ENCODE results near the gene VPS37C. TPM values are rescaled to one million over a fixed set of nuclear protein-coding genes. Genes with fewer than 3 reads are reported as not detected.
A peak's percentile ranks its signal among the peaks of the same experiment; 100 is the strongest.

The VPS37C gene
- total RNA-seq, 2 donors from 2014 or later: 25.4 to 27.3 TPM

- intact Hi-C loops (cut with DNase I, micrococcal nuclease): loop anchor here in 1 of 2 donors (5.0 to 10.0 kb wide), 2 partner anchors 63 to 160 kb away; no protein-coding TSS in a partner anchor
- no peak for ATAC-seq
- no peak for DNase-seq
These were observed 36.5 kb downstream of the VPS37C start for GRCh38 chr11:61124574-61125309.

GRCh38 chr11:61123775-61124571 lies 37.3 kb downstream of the VPS37C start:
- intact Hi-C loops (cut with DNase I, micrococcal nuclease): loop anchor here in 1 of 2 donors (10.0 kb wide), 1 partner anchor 159 kb away; no protein-coding TSS in a partner anchor
- DNase-seq (no peak), ATAC-seq (no peak)

GRCh38 chr11:61122761-61123160 lies 38.5 kb downstream of the VPS37C start:
- no peak for DNase-seq
- intact Hi-C loops (cut with DNase I, micrococcal nuclease): loop anchor here in 1 of 2 donors (10.0 kb wide), 1 partner anchor 158 kb away; no protein-coding TSS in a partner anchor
- ATAC-seq: no peak

GRCh38 chr11:61121917-61122316 lies 39.3 kb downstream of the VPS37C start:
- intact Hi-C loops (cut with DNase I, micrococcal nuclease): loop anchor here in 1 of 2 donors (10.0 kb wide), 1 partner anchor 157 kb away; no protein-coding TSS in a partner anchor
- no peak for DNase-seq
- ATAC-seq: no peak

GRCh38 chr11:61121192-61121831 lies 39.9 kb downstream of the VPS37C start:
- intact Hi-C loops (cut with DNase I, micrococcal nuclease): loop anchor here in 1 of 2 donors (10.0 kb wide), 1 partner anchor 157 kb away; no protein-coding TSS in a partner anchor
- peak in 1 of 2 donors; percentile 78 for DNase-seq
- peak; percentile 62 for ATAC-seq

GRCh38 chr11:61120706-61121191 lies 40.5 kb downstream of the VPS37C start:
- ATAC-seq (peak; percentile 35), DNase-seq (no peak)
- intact Hi-C loops (cut with DNase I, micrococcal nuclease): loop anchor here in 1 of 2 donors (10.0 kb wide), 1 partner anchor 156 kb away; no protein-coding TSS in a partner anchor

- no peak for DNase-seq
- intact Hi-C loops (cut with DNase I, micrococcal nuclease): loop anchor here in 1 of 2 donors (10.0 kb wide), 1 partner anchor 155 kb away; no protein-coding TSS in a partner anchor
- ATAC-seq: no peak
These were observed 41.0 kb downstream of the VPS37C start for GRCh38 chr11:61120099-61120705.

- intact Hi-C loops (cut with DNase I, micrococcal nuclease): no loop called here
- no peak for DNase-seq
- ATAC-seq: no peak
These were observed 41.7 kb downstream of the VPS37C start for GRCh38 chr11:61119571-61119970.

GRCh38 chr11:61119055-61119454 lies 42.2 kb downstream of the VPS37C start:
- no peak for ATAC-seq

GRCh38 chr11:61118406-61118805 lies 42.8 kb downstream of the VPS37C start:
- ATAC-seq (no peak), DNase-seq (no peak)
- intact Hi-C loops (cut with DNase I, micrococcal nuclease): no loop called here

More at GRCh38 chr11:61119055-61119454, 42.2 kb downstream of the VPS37C start:
- DNase-seq: no peak
- intact Hi-C loops (cut with DNase I, micrococcal nuclease): no loop called here

GRCh38 chr11:61118004-61118403 lies 43.2 kb downstream of the VPS37C start:
- ATAC-seq: no peak

GRCh38 chr11:61117168-61117520 lies 44.1 kb downstream of the VPS37C start:
- DNase-seq: no peak
- intact Hi-C loops (cut with DNase I, micrococcal nuclease): no loop called here
- ATAC-seq: no peak

More at GRCh38 chr11:61118004-61118403, 43.2 kb downstream of the VPS37C start:
- intact Hi-C loops (cut with DNase I, micrococcal nuclease): no loop called here
- no peak for DNase-seq

GRCh38 chr11:61116426-61117167 lies 44.6 kb downstream of the VPS37C start:
- intact Hi-C loops (cut with DNase I, micrococcal nuclease): no loop called here
- ATAC-seq (peak; percentile 81), DNase-seq (no peak)

- ATAC-seq: no peak
- intact Hi-C loops (cut with DNase I, micrococcal nuclease): no loop called here
- no peak for DNase-seq
These were observed 45.6 kb downstream of the VPS37C start for GRCh38 chr11:61115498-61116224.

GRCh38 chr11:61114913-61115312 lies 46.3 kb downstream of the VPS37C start:
- intact Hi-C loops (cut with DNase I, micrococcal nuclease): no loop called here
- no peak for ATAC-seq
- no peak for DNase-seq

- intact Hi-C loops (cut with DNase I, micrococcal nuclease): no loop called here
- DNase-seq (no peak), ATAC-seq (no peak)
These were observed 48.0 kb downstream of the VPS37C start for GRCh38 chr11:61113201-61113600.

GRCh38 chr11:61112575-61112974 lies 48.7 kb downstream of the VPS37C start:
- no peak for ATAC-seq
- DNase-seq: no peak
- intact Hi-C loops (cut with DNase I, micrococcal nuclease): no loop called here
